ENCODE data around the gene NOL9. TPM values are rescaled to one million over a fixed set of nuclear protein-coding genes. Genes with fewer than 3 reads are reported as not detected.

The NOL9 gene
- total and polyA plus RNA-seq, 10 of the 15 experiments (the other 5 are each of a cell fraction or from before 2014, with no cell fraction given) = 3.9 to 35.9 (median 23.0) TPM

DNA sequence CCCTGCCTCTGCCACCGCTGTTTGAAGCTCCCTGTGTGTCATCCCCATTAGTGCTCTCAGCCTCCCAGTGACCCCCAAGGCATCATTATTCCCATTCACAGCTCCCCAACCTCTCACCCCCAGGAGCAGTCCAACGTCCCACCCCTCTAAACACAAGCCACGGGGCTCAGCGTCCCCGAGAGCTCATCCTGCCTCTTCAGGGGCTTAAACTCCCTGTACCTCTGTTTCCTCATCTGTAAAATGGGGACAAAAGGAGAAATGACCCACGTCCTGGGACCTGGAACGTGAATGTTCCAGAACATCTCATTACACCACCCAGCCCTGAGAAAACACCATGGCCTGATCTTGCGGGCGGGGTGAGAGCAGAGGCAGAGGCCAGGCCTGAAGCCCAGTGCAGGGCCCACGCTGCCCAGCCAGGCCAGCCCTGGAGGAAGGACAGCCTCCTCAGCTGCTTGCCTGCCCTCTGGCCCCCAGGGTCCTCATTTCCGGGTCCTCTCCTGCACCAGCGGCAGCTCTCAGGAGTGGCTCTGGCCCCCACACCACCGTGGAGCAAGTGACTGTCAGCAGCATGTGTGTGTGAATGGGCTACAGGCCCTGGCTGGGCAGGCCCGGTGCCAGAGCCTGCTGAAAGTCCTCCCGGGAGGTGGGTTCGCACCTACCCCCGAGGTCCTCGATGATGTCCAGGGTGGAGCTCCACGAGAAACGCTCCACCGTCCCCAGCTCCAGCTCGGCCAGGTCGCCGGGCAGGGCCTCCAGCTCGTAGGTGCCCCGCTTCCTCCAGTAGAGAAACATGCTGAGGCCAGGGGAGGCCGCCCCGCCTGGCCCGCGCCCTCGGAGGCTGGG lies 48.7 kb downstream of the NOL9 start:
- ChIA-PET POLR2A (no interaction called here), SMC1A (ENCODE audit: uncharacterized antibody, unreplicated experiment) (no interaction called here), CTCF (interaction anchor here (1.0 kb wide), 1 partner anchor 15 kb away, joined by 3 read pairs; no protein-coding TSS in a partner anchor), RAD21 (ENCODE audit: unreplicated experiment) (no interaction called here)
- H3K27ac ChIP-seq (ENCODE audit: control insufficient read depth, insufficient read depth) = no peak overlapping the region
- no peak for TF ChIP-seq CHD2 (IDR thresholded peaks at IDR 0.05; ENCODE audit: borderline replicate concordance, low read depth, low read length)
- no peak for TF ChIP-seq MXI1 (IDR thresholded peaks at IDR 0.05; ENCODE audit: low read depth, low read length)
- no peak for TF ChIP-seq ZNF207 (IDR thresholded peaks at IDR 0.05; ENCODE audit: borderline replicate concordance)
- TF ChIP-seq MTA3 (IDR thresholded peaks at IDR 0.05; ENCODE audit: borderline replicate concordance, low read length) = no peak
- TF ChIP-seq SMARCA5 (IDR thresholded peaks at IDR 0.05) = no peak
- in situ Hi-C loops (cut with MboI) = no loop called here
- no peak overlapping the region for H3K4me3 ChIP-seq
- no peaks in the 10 kb centered on the region for H3K79me2 ChIP-seq (ENCODE audit: control insufficient read depth, insufficient read depth, low read length)
- no peaks in the 10 kb centered on the region for H3K4me1 ChIP-seq (ENCODE audit: control insufficient read depth, insufficient read depth, low read length)
- no peak for ATAC-seq
- H3K4me2 ChIP-seq (ENCODE audit: control insufficient read depth, insufficient read depth) = no peak overlapping the region
- no peaks in the 10 kb centered on the region for H3K36me3 ChIP-seq (ENCODE audit: control insufficient read depth in 2 of 2, insufficient read depth in 2 of 2, low read length in 1 of 2)
- intact Hi-C loops (cut with micrococcal nuclease; ENCODE audit: unreplicated experiment) = no loop called here
- WGBS (ENCODE audit: insufficient coverage, insufficient replicate concordance, low lambda C conversion rate, missing lambda C conversion rate) = 39% methylated on average over 31 of the region's 31 CpGs
- H3K9ac ChIP-seq (ENCODE audit: control insufficient read depth, insufficient read depth, low read length) = no peak overlapping the region
- BruUV-seq (replicated peaks) = no TSS peak
- FAIRE-seq = no peak
- H3K9me3 ChIP-seq (replicated peaks; ENCODE audit: control insufficient read depth, insufficient read depth, low read length) = no peaks in the 10 kb centered on the region
- H3K27me3 ChIP-seq (replicated peaks in 1 of 2; ENCODE audit: control insufficient read depth in 2 of 2, insufficient read depth in 2 of 2, low read length in 1 of 2) = no peaks in the 10 kb centered on the region; a peak in 1 of 4 replicates
- H4K20me1 ChIP-seq (ENCODE audit: control insufficient read depth, insufficient read depth) = no peaks in the 10 kb centered on the region; the same call in 1 of the 2 replicates
- no peak overlapping the region for H2AFZ ChIP-seq (ENCODE audit: control insufficient read depth, low read depth, low read length)
- no peak for DNase-seq (ENCODE audit: low read depth, low spot score)

DNA sequence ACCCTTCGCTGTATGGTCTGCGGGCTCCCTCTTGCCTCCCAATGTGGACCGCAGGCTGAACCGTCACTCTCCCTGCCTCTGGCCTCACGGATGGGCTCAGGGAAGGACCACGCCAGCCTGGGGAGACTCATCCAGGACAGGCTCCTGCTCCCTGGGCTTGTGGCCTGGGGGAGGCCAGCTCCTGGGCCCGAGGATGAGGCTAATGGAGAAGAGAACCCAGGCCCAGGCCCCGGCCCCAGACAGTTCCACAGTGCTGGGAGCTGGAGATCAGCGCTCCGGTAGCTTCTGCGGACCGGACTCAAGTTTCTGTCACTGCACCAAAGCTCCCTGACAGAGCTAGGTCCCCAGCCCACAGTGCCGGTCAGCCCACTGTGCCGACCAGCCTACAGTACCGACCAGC lies 49.4 kb downstream of the NOL9 start:
- Histone ChIP-seq H3K27me3 (replicated peaks in 1 of 2; ENCODE audit: control insufficient read depth in 2 of 2, insufficient read depth in 2 of 2, low read length in 1 of 2) (no peaks in the 10 kb centered on the region; a peak in 2 of 4 replicates), H4K20me1 (ENCODE audit: control insufficient read depth, insufficient read depth) (no peaks in the 10 kb centered on the region; the same call in 1 of the 2 replicates), H3K27ac (ENCODE audit: control insufficient read depth, insufficient read depth) (no peak overlapping the region), H3K36me3 (ENCODE audit: control insufficient read depth in 2 of 2, insufficient read depth in 2 of 2, low read length in 1 of 2) (no peaks in the 10 kb centered on the region), H3K9ac (ENCODE audit: control insufficient read depth, insufficient read depth, low read length) (no peak overlapping the region), H3K9me3 (replicated peaks; ENCODE audit: control insufficient read depth, insufficient read depth, low read length) (no peaks in the 10 kb centered on the region), H3K4me3 (no peak overlapping the region), H3K79me2 (ENCODE audit: control insufficient read depth, insufficient read depth, low read length) (no peaks in the 10 kb centered on the region), H3K4me2 (ENCODE audit: control insufficient read depth, insufficient read depth) (no peak overlapping the region), H3K4me1 (ENCODE audit: control insufficient read depth, insufficient read depth, low read length) (no peaks in the 10 kb centered on the region), H2AFZ (ENCODE audit: control insufficient read depth, low read depth, low read length) (no peak overlapping the region)
- ChIA-PET POLR2A (no interaction called here), RAD21 (ENCODE audit: unreplicated experiment) (no interaction called here), SMC1A (ENCODE audit: uncharacterized antibody, unreplicated experiment) (no interaction called here), CTCF (interaction anchor here (1.0 kb wide), 1 partner anchor 14 kb away, joined by 3 read pairs; no protein-coding TSS in a partner anchor)
- intact Hi-C loops (cut with micrococcal nuclease; ENCODE audit: unreplicated experiment) (no loop called here), in situ Hi-C loops (cut with MboI) (no loop called here)
- WGBS (ENCODE audit: insufficient coverage, insufficient replicate concordance, low lambda C conversion rate, missing lambda C conversion rate) = 56% methylated on average over 12 of the region's 15 CpGs
- DNase-seq (ENCODE audit: low read depth, low spot score) = no peak
- no peak for ATAC-seq
- TF ChIP-seq YY1 (IDR thresholded peaks at IDR 0.05; ENCODE audit: low read depth, low read length) (no peak), GABPA (IDR thresholded peaks at IDR 0.05; ENCODE audit: low read depth) (no peak)
- TF ChIP-seq, protein P1, sequence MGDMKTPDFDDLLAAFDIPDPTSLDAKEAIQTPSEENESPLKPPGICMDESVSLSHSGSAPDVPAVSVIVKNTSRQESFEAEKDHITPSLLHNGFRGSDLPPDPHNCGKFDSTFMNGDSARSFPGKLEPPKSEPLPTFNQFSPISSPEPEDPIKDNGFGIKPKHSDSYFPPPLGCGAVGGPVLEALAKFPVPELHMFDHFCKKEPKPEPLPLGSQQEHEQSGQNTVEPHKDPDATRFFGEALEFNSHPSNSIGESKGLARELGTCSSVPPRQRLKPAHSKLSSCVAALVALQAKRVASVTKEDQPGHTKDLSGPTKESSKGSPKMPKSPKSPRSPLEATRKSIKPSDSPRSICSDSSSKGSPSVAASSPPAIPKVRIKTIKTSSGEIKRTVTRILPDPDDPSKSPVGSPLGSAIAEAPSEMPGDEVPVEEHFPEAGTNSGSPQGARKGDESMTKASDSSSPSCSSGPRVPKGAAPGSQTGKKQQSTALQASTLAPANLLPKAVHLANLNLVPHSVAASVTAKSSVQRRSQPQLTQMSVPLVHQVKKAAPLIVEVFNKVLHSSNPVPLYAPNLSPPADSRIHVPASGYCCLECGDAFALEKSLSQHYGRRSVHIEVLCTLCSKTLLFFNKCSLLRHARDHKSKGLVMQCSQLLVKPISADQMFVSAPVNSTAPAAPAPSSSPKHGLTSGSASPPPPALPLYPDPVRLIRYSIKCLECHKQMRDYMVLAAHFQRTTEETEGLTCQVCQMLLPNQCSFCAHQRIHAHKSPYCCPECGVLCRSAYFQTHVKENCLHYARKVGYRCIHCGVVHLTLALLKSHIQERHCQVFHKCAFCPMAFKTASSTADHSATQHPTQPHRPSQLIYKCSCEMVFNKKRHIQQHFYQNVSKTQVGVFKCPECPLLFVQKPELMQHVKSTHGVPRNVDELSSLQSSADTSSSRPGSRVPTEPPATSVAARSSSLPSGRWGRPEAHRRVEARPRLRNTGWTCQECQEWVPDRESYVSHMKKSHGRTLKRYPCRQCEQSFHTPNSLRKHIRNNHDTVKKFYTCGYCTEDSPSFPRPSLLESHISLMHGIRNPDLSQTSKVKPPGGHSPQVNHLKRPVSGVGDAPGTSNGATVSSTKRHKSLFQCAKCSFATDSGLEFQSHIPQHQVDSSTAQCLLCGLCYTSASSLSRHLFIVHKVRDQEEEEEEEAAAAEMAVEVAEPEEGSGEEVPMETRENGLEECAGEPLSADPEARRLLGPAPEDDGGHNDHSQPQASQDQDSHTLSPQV (IDR thresholded peaks at IDR 0.05) = no peak
- FAIRE-seq = no peak
- BruUV-seq (replicated peaks) = no TSS peak
